Retinal pigment epithelial cell (primary cell): ENCODE measurements around the gene REC114.
"Not testable (repeated sequence)": the region's sequence is repeated elsewhere in the genome, so short reads cannot be mapped to it uniquely, and the experiment has no call there.

ENCODE experiments used
- DNase-seq: peaks from one replicate; pipeline ENCODE4 v3.0.0-alpha.2; 2010; ENCODE audit warnings: low read depth
- H3K4me3 ChIP-seq: 2 replicates; pipeline ENCODE4 v1.5.1; 2011; ENCODE audit warnings: mild to moderate bottlenecking, low read length, control low read depth, moderate library complexity
- TF ChIP-seq, protein P1 (sequence below): conservative IDR thresholded peaks from 2 replicates; pipeline ENCODE4 v1.5.1; 2011; ENCODE audit warnings: low read depth, low read length, control low read depth, inconsistent platforms

Gene REC114

DNA sequence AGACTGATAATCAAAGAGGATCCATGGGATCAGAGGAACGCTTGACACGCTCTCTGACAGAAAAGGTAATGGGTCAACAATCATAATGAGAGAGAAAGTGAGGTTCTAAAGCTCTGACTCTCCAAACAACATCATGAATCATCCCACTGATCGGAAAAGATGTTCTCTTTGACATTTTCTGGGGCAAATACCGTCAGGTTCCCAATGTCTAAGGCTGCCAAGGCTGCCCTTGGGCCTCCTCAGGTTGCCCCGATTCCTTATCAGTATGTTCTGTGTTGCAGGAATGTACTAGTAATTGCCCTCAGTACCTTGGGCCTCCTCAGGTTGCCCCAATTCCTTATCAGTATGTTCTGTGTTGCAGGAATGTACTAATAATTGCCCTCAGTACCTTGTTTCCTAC, 129.3 kb downstream of the REC114 start:
- DNase-seq = no peak
- TF ChIP-seq, protein P1, sequence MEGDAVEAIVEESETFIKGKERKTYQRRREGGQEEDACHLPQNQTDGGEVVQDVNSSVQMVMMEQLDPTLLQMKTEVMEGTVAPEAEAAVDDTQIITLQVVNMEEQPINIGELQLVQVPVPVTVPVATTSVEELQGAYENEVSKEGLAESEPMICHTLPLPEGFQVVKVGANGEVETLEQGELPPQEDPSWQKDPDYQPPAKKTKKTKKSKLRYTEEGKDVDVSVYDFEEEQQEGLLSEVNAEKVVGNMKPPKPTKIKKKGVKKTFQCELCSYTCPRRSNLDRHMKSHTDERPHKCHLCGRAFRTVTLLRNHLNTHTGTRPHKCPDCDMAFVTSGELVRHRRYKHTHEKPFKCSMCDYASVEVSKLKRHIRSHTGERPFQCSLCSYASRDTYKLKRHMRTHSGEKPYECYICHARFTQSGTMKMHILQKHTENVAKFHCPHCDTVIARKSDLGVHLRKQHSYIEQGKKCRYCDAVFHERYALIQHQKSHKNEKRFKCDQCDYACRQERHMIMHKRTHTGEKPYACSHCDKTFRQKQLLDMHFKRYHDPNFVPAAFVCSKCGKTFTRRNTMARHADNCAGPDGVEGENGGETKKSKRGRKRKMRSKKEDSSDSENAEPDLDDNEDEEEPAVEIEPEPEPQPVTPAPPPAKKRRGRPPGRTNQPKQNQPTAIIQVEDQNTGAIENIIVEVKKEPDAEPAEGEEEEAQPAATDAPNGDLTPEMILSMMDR = no peak
- no peak overlapping the region for H3K4me3 ChIP-seq

DNA sequence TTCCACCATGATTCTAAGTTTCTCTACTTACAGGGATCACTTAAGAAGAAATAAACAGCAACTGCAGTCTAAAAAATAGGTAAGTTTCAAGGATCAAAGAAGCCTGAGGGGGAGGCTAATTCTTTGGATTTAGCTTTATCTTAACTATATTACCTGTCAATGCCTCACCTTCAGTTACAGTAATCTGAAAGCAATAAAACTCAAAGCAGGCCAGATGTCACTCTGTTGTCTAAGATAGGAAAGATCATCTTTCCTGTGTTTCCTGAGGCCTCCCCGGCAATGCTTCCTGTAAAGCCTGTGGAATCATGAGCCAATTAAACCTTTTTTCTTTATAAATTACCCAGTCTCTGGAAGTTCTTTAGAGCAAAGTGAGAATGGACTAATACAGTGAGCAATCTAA, 130.1 kb downstream of the REC114 start:
- no peak for DNase-seq
- no peak overlapping the region for H3K4me3 ChIP-seq

DNA sequence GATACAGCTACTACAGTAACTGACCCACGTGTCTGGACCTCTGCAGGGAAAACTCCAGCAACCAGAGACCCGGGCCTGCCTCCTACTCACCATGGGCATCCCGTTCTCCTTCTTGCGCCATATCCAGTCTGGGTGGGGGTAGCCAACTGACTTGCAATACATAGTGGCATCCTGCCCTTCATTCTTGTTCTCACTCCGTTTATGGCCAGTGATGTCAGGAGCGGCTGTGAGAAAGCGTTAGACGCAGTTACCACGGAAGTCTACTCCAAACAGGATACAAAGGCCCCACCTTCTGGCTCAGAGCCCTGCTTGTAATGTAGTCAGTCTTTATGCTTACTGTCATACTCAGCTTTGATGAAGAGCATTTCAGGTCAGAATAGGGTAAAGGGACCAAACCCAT, 130.6 kb downstream of the REC114 start:
- H3K4me3 ChIP-seq = no peak overlapping the region
- no peak for DNase-seq
- TF ChIP-seq, protein P1 = no peak

More for the DNA sequence above, 130.1 kb downstream of the REC114 start:
- TF ChIP-seq, protein P1 = no peak

DNA sequence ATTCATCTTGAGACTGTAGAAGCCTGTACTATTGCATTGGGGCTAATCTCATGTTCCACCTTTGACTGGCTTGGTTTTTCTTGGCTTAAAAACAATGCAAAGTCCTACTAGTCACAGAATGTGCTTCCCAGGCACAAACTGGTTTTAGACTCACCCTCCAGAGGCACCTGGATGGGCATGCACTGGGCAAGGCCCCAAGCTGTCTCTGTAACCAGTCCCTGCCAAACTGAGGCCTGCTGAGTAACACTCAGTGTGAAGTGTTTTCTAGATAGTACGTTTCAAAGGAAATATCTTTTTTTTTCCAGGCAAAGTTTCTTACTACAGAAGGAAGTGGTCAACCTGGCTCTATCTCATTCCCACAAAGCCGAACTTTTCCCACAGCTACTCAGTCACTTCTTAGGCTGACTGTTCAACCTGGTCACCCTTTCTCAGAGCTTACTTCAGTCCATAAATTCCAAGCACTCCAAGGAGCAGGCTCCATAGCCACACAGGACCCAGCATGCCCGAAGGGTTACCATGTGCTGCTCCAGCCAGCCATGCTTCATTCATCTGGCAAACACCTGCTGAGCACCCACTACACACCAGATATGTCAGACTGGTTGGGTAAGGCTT, 132.8 kb downstream of the REC114 start:
- TF ChIP-seq, protein P1 = no peak
- no peak overlapping the region for H3K4me3 ChIP-seq
- no peak for DNase-seq

DNA sequence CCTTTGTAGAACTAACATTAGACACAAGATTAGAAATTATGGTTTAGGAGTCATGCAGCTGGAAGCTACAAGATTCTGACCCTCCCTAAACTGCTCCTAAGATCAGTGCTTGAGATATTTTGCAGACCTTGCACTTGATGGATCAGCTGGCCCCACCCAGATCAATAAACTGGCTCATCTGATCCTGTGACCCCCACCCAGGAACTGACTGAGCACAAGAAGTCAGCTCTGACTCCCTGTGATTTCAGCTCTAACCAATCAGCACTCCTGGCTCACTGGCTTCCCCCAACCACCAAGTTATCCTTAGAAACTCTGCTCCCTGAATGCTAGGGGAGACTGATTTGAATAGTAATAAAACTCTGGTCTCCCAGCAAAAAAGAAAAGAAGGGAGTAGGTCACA, 134.6 kb downstream of the REC114 start:
- DNase-seq, H3K4me3 ChIP-seq: not testable (repeated sequence)

DNA sequence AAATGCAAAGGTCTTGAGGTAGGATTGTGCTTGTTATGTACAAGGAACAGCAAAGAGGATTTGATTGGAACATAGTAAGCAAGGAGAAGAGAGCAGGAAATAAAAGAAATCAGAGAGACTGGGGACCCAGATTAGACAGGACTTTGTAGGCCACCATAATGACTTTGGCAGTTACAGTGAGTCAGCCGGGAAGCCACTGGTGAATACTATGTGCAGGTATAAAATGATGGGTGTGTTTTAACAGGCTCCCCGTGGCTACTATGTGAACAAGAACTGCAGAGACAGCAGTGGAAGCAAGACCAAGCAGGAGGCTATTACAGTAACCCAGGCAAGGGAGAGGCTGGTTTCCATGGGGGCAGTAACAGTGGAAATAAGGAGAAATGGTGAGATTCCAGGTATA, 135.1 kb downstream of the REC114 start:
- TF ChIP-seq, protein P1 = no peak
- DNase-seq = no peak
- H3K4me3 ChIP-seq = no peak overlapping the region

DNA sequence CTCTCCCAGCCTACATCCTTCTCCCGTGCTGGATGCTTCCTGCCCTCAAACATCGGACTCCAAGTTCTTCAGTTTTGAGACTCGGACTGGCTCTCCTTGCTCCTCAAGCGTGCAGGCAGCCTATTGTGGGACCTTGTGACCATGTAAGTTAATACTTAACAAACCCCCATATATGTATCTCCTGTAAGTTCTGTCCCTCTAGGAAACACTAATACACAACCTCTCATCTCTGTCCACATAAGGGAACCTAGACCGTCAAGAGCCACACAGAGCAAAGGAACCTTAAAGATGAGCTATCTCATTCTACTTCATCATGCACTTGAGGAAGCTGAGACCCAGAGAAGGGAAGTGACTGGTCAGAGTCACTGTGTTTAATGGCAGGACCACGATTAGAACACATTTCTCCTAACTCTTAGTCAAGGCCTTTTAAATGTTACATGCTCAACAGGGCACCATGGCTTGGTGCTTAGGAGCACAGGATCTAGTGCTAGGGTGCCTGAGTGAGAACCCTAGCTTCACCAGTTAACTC, 140.0 kb downstream of the REC114 start:
- no peak overlapping the region for H3K4me3 ChIP-seq
- TF ChIP-seq, protein P1 = no peak
- DNase-seq = no peak
